PFSK-1 (cell line): ENCODE measurements around the gene FJX1.

Experiments used
- POLR2AphosphoS5 ChIP-seq: IDR thresholded peaks from 2 replicates; pipeline ENCODE4 v1.6.1; 2012; ENCODE audit warnings: low read depth, mild to moderate bottlenecking, control low read depth, low read length, moderate library complexity
- REST ChIP-seq, 2 experiments: IDR thresholded peaks; 2 replicates each; pipeline versions ENCODE4 v1.6.1 to v1.8.0; 2011 to 2012; ENCODE audit warnings: low read depth in 2 of 2, low read length in 2 of 2, control low read depth in 1 of 2, inconsistent platforms in 1 of 2, mild to moderate bottlenecking in 1 of 2, moderate library complexity in 1 of 2; ENCODE audit not compliant: insufficient read depth in 1 of 2
- SIN3A ChIP-seq: IDR thresholded peaks from 2 replicates; pipeline ENCODE4 v1.6.1; 2012; ENCODE audit warnings: mild to moderate bottlenecking, low read length, moderate library complexity, borderline replicate concordance; ENCODE audit not compliant: insufficient read depth

GRCh38 chr11:35631891-35632290 is 13.6 kb downstream of the FJX1 start:
- TF ChIP-seq REST (IDR thresholded peaks at IDR 0.05; ENCODE audit: insufficient read depth in 1 of 2, low read depth in 2 of 2, low read length in 2 of 2): no peak
- TF ChIP-seq POLR2AphosphoS5: no peak
- TF ChIP-seq SIN3A: no peak
